Liver (tissue), 9 donors: Measurements from ENCODE around the gene C15orf62. TPM values are rescaled to one million over a fixed set of nuclear protein-coding genes. Genes with fewer than 3 reads are reported as not detected.

Experiments used
- DNase-seq: peaks from one replicate; pipeline ENCODE4 v3.0.0-alpha.2; 2017; ENCODE audit warnings: low spot score
- H3K27ac ChIP-seq, 2 donors: one replicate each; pipeline ENCODE4 v1.7.0; 2013; ENCODE audit warnings: inconsistent platforms in 2 of 2, low read length in 2 of 2, control low read depth in 1 of 2, low read depth in 1 of 2, mild to moderate bottlenecking in 1 of 2
- H3K27me3 ChIP-seq, 4 donors: one replicate each; pipeline versions ENCODE4 v1.6.1 to v1.7.0; 2013; ENCODE audit warnings: low read length in 3 of 4, inconsistent platforms in 1 of 4, mild to moderate bottlenecking in 1 of 4, moderate library complexity in 1 of 4; ENCODE audit not compliant: control insufficient read depth in 4 of 4, insufficient read depth in 4 of 4
- H3K36me3 ChIP-seq, 4 donors: one replicate each; pipeline versions ENCODE4 v1.6.1 to v1.7.0; 2013; ENCODE audit warnings: low read length in 3 of 4, mild to moderate bottlenecking in 3 of 4, low read depth in 1 of 4, moderate library complexity in 1 of 4; ENCODE audit not compliant: control insufficient read depth in 4 of 4, insufficient read depth in 3 of 4
- H3K4me1 ChIP-seq, 4 donors: one replicate each; pipeline versions ENCODE4 v1.6.1 to v1.7.0; 2013; ENCODE audit warnings: low read length in 3 of 4, mild to moderate bottlenecking in 3 of 4, moderate library complexity in 1 of 4; ENCODE audit not compliant: control insufficient read depth in 4 of 4, insufficient read depth in 4 of 4
- H3K4me3 ChIP-seq, 3 donors: one replicate each; pipeline versions ENCODE4 v1.6.1 to v1.7.0; 2013; ENCODE audit warnings: low read length in 3 of 3, control low read depth in 1 of 3, low read depth in 1 of 3, mild to moderate bottlenecking in 1 of 3
- H3K9ac ChIP-seq, 2 donors: one replicate each; pipeline ENCODE4 v1.7.0; 2013; ENCODE audit warnings: low read length in 2 of 2, mild to moderate bottlenecking in 2 of 2, moderate library complexity in 2 of 2, control low read depth in 1 of 2, low read depth in 1 of 2
- H3K9me3 ChIP-seq, 4 donors: one replicate each; pipeline versions ENCODE4 v1.6.1 to v1.7.0; 2013; ENCODE audit warnings: low read length in 3 of 4; ENCODE audit not compliant: control insufficient read depth in 4 of 4
- EGR1 ChIP-seq, 2 donors: IDR thresholded peaks; 2 replicates each; pipeline ENCODE4 v1.6.1; 2016 to 2018; ENCODE audit warnings: antibody characterized with exemption in 2 of 2, low read depth in 2 of 2
- FOXA1 ChIP-seq: IDR thresholded peaks from 2 replicates; pipeline ENCODE4 v1.6.1; 2016; ENCODE audit warnings: antibody characterized with exemption
- FOXA2 ChIP-seq: IDR thresholded peaks from 2 replicates; pipeline ENCODE4 v1.6.1; 2016; ENCODE audit warnings: antibody characterized with exemption
- GABPA ChIP-seq, 2 donors: IDR thresholded peaks in 1 of 2; conservative IDR thresholded peaks in 1 of 2; 2 replicates each; pipeline ENCODE4 v1.6.1; 2016; ENCODE audit warnings: antibody characterized with exemption in 2 of 2, mild to moderate bottlenecking in 1 of 2, moderate library complexity in 1 of 2
- HNF4A ChIP-seq, 2 donors: conservative IDR thresholded peaks; 2 replicates each; pipeline ENCODE4 v1.6.1; 2016; ENCODE audit warnings: antibody characterized with exemption in 2 of 2, mild to moderate bottlenecking in 2 of 2
- HNF4G ChIP-seq: IDR thresholded peaks from 2 replicates; pipeline ENCODE4 v1.6.1; 2016; ENCODE audit warnings: antibody characterized with exemption
- JUND ChIP-seq, 2 donors: IDR thresholded peaks; 2 replicates each; pipeline ENCODE4 v1.6.1; 2016; ENCODE audit warnings: antibody characterized with exemption in 2 of 2
- NR2F2 ChIP-seq: IDR thresholded peaks from 2 replicates; pipeline ENCODE4 v1.6.1; 2016; ENCODE audit warnings: antibody characterized with exemption
- RAD21 ChIP-seq, 2 donors: IDR thresholded peaks; 2 replicates each; pipeline ENCODE4 v1.6.1; 2016; ENCODE audit warnings: antibody characterized with exemption in 2 of 2, mild to moderate bottlenecking in 2 of 2
- RXRA ChIP-seq, 2 donors: IDR thresholded peaks; 2 replicates each; pipeline ENCODE4 v1.6.1; 2017 to 2018; ENCODE audit warnings: antibody characterized with exemption in 2 of 2, mild to moderate bottlenecking in 1 of 2
- SP1 ChIP-seq: IDR thresholded peaks from 2 replicates; pipeline ENCODE4 v1.6.1; 2018; ENCODE audit warnings: antibody characterized with exemption, mild to moderate bottlenecking
- TAF1 ChIP-seq: conservative IDR thresholded peaks from 2 replicates; pipeline ENCODE4 v1.6.1; 2016; ENCODE audit warnings: antibody characterized with exemption, mild to moderate bottlenecking
- YY1 ChIP-seq: IDR thresholded peaks from 2 replicates; pipeline ENCODE4 v1.6.1; 2016; ENCODE audit warnings: antibody characterized with exemption, mild to moderate bottlenecking
- WGBS: extraction: QIAGEN DNeasy Blood & Tissue Kit; methylation state at CpG from one replicate; pipeline ENCODE4 v1.1.7; 2013; 5-methylcytosine and 5-hydroxymethylcytosine counted together
- polyA plus RNA-seq, 2 donors: library from polyadenylated mRNA; stranded (reverse) in 1 of 2; unstranded in 1 of 2; fragments of 200-250 nt in 1 of 2; fragments of >200 nt in 1 of 2; fragmentation: Nextera tagmentation in 1 of 2; extraction: Ambion mirVana in 1 of 2; gene quantifications; one replicate each; pipeline versions ENCODE4 v1.2.1 to v1.2.3, GENCODE V29; 2013 to 2015
- total RNA-seq, 2 donors: library from RNA; depleted of rRNA; stranded (reverse); fragments of >200 nt; gene quantifications; one replicate each; pipeline ENCODE4 v1.2.3, GENCODE V29; 2014
- TF ChIP-seq, protein P1 (sequence below): IDR thresholded peaks from 2 replicates; pipeline ENCODE4 v1.6.1; 2016; ENCODE audit warnings: antibody characterized with exemption
- TF ChIP-seq, protein P2 (sequence below): fragments of 150-350 bp; IDR thresholded peaks from 2 replicates; pipeline ENCODE4 v1.5.1; 2017; ENCODE audit warnings: improper control_type of control experiment, low read depth, low read length; ENCODE audit not compliant: missing input control
- TF ChIP-seq, protein P3 (sequence below): IDR thresholded peaks from 2 replicates; pipeline ENCODE4 v1.6.1; 2016; ENCODE audit warnings: antibody characterized with exemption
- TF ChIP-seq, protein P4 (sequence below): IDR thresholded peaks from 2 replicates; pipeline ENCODE4 v1.6.1; 2016; ENCODE audit warnings: antibody characterized with exemption, mild to moderate bottlenecking
- TF ChIP-seq, protein P5 (sequence below): IDR thresholded peaks from 2 replicates; pipeline ENCODE4 v1.6.1; 2016; ENCODE audit warnings: antibody characterized with exemption
- donor health status: healthy.
- donor health status: healthy.
- donor health status: healthy.
- donor health status: healthy.
- donor health status: healthy.

Gene C15orf62
- total and polyA plus RNA-seq, 4 donors: 0.19 to 0.92 (median 0.59) TPM

DNA sequence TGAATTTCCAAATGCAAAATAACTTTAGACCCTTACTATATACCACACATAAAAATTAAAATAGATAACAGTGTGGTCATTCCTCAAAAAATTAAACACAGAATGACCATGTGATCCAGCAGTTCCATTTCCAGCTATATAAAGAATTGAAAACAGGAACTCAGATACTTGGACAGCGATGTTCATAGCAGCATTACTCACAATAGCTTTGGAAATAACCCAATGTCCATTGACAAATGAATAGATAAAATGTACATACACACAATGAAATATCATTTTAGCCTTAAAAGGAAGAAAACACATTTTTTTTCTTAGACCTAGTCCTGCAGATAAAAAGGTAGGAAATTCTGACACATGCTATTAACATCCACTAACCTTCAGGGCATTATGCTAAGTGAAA, 48.1 kb upstream of the C15orf62 start:
- WGBS: 83% methylated on average over 1 of the region's 1 CpG
- Histone ChIP-seq H3K4me1 (no peaks in the 10 kb centered on the region), H3K36me3 (no peaks in the 10 kb centered on the region), H3K27ac (no peak overlapping the region), H3K9me3 (no peaks in the 10 kb centered on the region), H3K9ac (no peak overlapping the region), H3K4me3 (no peak overlapping the region), H3K27me3 (no peaks in the 10 kb centered on the region)
- no peak for TF ChIP-seq YY1
- no peak for TF ChIP-seq SP1
- no peak for TF ChIP-seq FOXA1
- TF ChIP-seq RAD21 (IDR thresholded peaks at IDR 0.05): no peak
- no peak for TF ChIP-seq NR2F2
- TF ChIP-seq, protein P1, sequence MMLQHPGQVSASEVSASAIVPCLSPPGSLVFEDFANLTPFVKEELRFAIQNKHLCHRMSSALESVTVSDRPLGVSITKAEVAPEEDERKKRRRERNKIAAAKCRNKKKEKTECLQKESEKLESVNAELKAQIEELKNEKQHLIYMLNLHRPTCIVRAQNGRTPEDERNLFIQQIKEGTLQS: no peak
- no peak for TF ChIP-seq HNF4A (conservative IDR thresholded peaks at IDR 0.05)
- no peak for TF ChIP-seq FOXA2
- TF ChIP-seq TAF1: no peak
- no peak for TF ChIP-seq JUND (IDR thresholded peaks at IDR 0.05)
- TF ChIP-seq EGR1 (IDR thresholded peaks at IDR 0.05; ENCODE audit: low read depth in 2 of 2): no peak
- TF ChIP-seq, protein P2, sequence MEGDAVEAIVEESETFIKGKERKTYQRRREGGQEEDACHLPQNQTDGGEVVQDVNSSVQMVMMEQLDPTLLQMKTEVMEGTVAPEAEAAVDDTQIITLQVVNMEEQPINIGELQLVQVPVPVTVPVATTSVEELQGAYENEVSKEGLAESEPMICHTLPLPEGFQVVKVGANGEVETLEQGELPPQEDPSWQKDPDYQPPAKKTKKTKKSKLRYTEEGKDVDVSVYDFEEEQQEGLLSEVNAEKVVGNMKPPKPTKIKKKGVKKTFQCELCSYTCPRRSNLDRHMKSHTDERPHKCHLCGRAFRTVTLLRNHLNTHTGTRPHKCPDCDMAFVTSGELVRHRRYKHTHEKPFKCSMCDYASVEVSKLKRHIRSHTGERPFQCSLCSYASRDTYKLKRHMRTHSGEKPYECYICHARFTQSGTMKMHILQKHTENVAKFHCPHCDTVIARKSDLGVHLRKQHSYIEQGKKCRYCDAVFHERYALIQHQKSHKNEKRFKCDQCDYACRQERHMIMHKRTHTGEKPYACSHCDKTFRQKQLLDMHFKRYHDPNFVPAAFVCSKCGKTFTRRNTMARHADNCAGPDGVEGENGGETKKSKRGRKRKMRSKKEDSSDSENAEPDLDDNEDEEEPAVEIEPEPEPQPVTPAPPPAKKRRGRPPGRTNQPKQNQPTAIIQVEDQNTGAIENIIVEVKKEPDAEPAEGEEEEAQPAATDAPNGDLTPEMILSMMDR: no peak
- TF ChIP-seq HNF4G: no peak
- no peak for TF ChIP-seq RXRA (IDR thresholded peaks at IDR 0.05)
- TF ChIP-seq, protein P3, sequence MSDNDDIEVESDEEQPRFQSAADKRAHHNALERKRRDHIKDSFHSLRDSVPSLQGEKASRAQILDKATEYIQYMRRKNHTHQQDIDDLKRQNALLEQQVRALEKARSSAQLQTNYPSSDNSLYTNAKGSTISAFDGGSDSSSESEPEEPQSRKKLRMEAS: no peak
- TF ChIP-seq GABPA (IDR thresholded peaks at IDR 0.05 in 1 of 2, conservative IDR thresholded peaks at IDR 0.05 in 1 of 2): no peak
- TF ChIP-seq, protein P4, sequence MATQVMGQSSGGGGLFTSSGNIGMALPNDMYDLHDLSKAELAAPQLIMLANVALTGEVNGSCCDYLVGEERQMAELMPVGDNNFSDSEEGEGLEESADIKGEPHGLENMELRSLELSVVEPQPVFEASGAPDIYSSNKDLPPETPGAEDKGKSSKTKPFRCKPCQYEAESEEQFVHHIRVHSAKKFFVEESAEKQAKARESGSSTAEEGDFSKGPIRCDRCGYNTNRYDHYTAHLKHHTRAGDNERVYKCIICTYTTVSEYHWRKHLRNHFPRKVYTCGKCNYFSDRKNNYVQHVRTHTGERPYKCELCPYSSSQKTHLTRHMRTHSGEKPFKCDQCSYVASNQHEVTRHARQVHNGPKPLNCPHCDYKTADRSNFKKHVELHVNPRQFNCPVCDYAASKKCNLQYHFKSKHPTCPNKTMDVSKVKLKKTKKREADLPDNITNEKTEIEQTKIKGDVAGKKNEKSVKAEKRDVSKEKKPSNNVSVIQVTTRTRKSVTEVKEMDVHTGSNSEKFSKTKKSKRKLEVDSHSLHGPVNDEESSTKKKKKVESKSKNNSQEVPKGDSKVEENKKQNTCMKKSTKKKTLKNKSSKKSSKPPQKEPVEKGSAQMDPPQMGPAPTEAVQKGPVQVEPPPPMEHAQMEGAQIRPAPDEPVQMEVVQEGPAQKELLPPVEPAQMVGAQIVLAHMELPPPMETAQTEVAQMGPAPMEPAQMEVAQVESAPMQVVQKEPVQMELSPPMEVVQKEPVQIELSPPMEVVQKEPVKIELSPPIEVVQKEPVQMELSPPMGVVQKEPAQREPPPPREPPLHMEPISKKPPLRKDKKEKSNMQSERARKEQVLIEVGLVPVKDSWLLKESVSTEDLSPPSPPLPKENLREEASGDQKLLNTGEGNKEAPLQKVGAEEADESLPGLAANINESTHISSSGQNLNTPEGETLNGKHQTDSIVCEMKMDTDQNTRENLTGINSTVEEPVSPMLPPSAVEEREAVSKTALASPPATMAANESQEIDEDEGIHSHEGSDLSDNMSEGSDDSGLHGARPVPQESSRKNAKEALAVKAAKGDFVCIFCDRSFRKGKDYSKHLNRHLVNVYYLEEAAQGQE: no peak
- TF ChIP-seq, protein P5, sequence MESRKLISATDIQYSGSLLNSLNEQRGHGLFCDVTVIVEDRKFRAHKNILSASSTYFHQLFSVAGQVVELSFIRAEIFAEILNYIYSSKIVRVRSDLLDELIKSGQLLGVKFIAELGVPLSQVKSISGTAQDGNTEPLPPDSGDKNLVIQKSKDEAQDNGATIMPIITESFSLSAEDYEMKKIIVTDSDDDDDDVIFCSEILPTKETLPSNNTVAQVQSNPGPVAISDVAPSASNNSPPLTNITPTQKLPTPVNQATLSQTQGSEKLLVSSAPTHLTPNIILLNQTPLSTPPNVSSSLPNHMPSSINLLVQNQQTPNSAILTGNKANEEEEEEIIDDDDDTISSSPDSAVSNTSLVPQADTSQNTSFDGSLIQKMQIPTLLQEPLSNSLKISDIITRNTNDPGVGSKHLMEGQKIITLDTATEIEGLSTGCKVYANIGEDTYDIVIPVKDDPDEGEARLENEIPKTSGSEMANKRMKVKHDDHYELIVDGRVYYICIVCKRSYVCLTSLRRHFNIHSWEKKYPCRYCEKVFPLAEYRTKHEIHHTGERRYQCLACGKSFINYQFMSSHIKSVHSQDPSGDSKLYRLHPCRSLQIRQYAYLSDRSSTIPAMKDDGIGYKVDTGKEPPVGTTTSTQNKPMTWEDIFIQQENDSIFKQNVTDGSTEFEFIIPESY: no peak
- no peak for DNase-seq
